A549 treated with AZD2906 at 1 μM for 4 hours (cell line): ENCODE results near the gene FEZ2. TPM values are rescaled to one million over a fixed set of nuclear protein-coding genes. Genes with fewer than 3 reads are reported as not detected.

Experiments used
- total RNA-seq: library from RNA; stranded (reverse); fragments of 200-300 nt; extraction: Qiagen RNA extraction; gene quantifications from 5 replicates; pipeline ENCODE4 v1.2.3, GENCODE V29; 2022

FEZ2 gene, protein sequence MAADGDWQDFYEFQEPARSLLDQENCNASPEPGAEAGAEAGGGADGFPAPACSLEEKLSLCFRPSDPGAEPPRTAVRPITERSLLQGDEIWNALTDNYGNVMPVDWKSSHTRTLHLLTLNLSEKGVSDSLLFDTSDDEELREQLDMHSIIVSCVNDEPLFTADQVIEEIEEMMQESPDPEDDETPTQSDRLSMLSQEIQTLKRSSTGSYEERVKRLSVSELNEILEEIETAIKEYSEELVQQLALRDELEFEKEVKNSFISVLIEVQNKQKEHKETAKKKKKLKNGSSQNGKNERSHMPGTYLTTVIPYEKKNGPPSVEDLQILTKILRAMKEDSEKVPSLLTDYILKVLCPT
- 34.7 to 49.3 TPM (median 38.4 TPM) in 5 replicates for total RNA-seq

DNA sequence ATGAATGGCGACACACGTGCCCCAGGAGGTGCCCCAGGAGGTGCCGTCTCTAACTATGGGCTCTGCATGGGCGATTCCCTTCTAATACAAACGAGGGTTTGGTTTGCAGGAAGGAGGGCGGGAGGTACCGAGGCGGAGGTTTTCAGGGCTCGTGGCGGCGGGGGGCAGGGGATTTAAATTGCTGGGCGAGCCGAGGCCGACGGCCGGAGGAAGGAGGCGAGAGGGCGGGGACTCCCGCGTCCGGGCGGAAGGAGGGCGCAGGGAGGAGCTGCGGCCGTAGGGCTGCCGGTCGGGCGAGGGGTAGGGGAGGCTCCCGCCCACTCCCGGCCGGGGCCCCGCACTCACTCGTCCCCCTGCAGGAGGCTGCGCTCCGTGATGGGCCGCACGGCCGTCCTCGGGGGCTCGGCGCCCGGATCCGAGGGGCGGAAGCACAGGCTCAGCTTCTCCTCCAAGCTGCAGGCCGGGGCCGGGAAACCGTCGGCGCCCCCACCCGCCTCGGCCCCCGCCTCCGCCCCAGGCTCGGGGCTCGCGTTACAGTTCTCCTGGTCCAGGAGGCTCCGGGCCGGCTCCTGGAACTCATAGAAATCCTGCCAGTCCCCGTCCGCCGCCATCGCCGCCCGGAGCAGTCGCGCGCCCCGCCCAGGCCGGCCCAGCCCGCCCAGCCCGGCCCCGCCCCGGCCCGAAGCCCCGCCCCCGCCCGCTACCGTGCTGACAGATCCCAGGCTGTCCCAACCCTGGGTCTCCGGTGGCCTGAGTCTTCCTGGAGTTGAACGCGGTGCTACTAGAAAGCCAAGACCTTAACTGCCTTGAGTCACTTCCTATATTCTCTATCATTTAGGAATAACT lies at the start of gene FEZ2:
Gene FEZ2, minus strand, starts transcription at position 637 of the 846 bp plus-strand sequence. Its CDS starts 26 bp downstream, at position 611.

Other genes with a start within 250 kb of the FEZ2 start
- gene CRIM1, start 242.4 kb downstream of the FEZ2 start, total RNA-seq, result 127 to 174 TPM (median 164 TPM) in 5 replicates
- not detected in 5 replicates for gene VIT, start 98.5 kb upstream of the FEZ2 start, total RNA-seq